Fibroblast of skin of scalp (primary cell): ENCODE results near the gene SYNGR1.
"Not testable (repeated sequence)": the region's sequence is repeated elsewhere in the genome, so short reads cannot be mapped to it uniquely, and the experiment has no call there.

Experiments used
- DNase-seq: peaks from one replicate; pipeline ENCODE4 v3.0.0-alpha.2; 2013

The SYNGR1 gene

GRCh38 chr22:39351689-39352214 lies 2.0 kb downstream of the SYNGR1 start:
- peak; percentile 49 for DNase-seq

- no peak for DNase-seq
Measured at GRCh38 chr22:39352306-39352891, 2.6 kb downstream of the SYNGR1 start.

GRCh38 chr22:39353346-39353745 lies 3.6 kb downstream of the SYNGR1 start:
- no peak for DNase-seq

- no peak for DNase-seq
Measured at GRCh38 chr22:39355080-39355479, 5.3 kb downstream of the SYNGR1 start.

GRCh38 chr22:39355805-39356204 lies 6.0 kb downstream of the SYNGR1 start:
- not testable (repeated sequence) for DNase-seq

- no peak for DNase-seq
Measured at GRCh38 chr22:39356464-39356863, 6.7 kb downstream of the SYNGR1 start.

- DNase-seq: not testable (repeated sequence)
Measured at GRCh38 chr22:39357110-39358108, 7.6 kb downstream of the SYNGR1 start.

- not testable (repeated sequence) for DNase-seq
Measured at GRCh38 chr22:39358197-39358596, 8.4 kb downstream of the SYNGR1 start.

- no peak for DNase-seq
Measured at GRCh38 chr22:39359659-39360195, 9.9 kb downstream of the SYNGR1 start.

- DNase-seq: no peak
Measured at GRCh38 chr22:39360242-39360641, 10.5 kb downstream of the SYNGR1 start.

GRCh38 chr22:39360674-39361413 lies 11.1 kb downstream of the SYNGR1 start:
- peak; percentile 70 for DNase-seq

GRCh38 chr22:39361496-39361895 lies 11.7 kb downstream of the SYNGR1 start:
- no peak for DNase-seq

- DNase-seq: no peak
Measured at GRCh38 chr22:39362271-39362670, 12.5 kb downstream of the SYNGR1 start.

GRCh38 chr22:39362932-39363331 lies 13.1 kb downstream of the SYNGR1 start:
- no peak for DNase-seq

- DNase-seq: peak; percentile 23
Measured at GRCh38 chr22:39363751-39364515, 14.1 kb downstream of the SYNGR1 start.

- peak; percentile 52 for DNase-seq
Measured at GRCh38 chr22:39364714-39365491, 15.1 kb downstream of the SYNGR1 start.

- DNase-seq: no peak
Measured at GRCh38 chr22:39365492-39365780, 15.6 kb downstream of the SYNGR1 start.

GRCh38 chr22:39367035-39367434 lies 17.2 kb downstream of the SYNGR1 start:
- DNase-seq: no peak

GRCh38 chr22:39368461-39368911 lies 18.7 kb downstream of the SYNGR1 start:
- DNase-seq: no peak

- no peak for DNase-seq
Measured at GRCh38 chr22:39369186-39369585, 19.4 kb downstream of the SYNGR1 start.

GRCh38 chr22:39369586-39369985 lies 19.8 kb downstream of the SYNGR1 start:
- DNase-seq: no peak
